Activated B cell treated with CpG ODN at 0.5 μM for 24 hours (primary cell): ENCODE results near the gene PHACTR1. TPM values are rescaled to one million over a fixed set of nuclear protein-coding genes. Genes with fewer than 3 reads are reported as not detected.
"Not testable (repeated sequence)": the region's sequence is repeated elsewhere in the genome, so short reads cannot be mapped to it uniquely, and the experiment has no call there.

Experiments
- ATAC-seq: fragments of 200-7000 bp; cut with Tn5 transposase; one replicate; pipeline ENCODE4 v1.10.0; 2021; ENCODE audit warnings: low read depth, mild to moderate bottlenecking, moderate library complexity
- CTCF ChIA-PET: fragments of 350-600 bp; sonication (Branson Sonifier 250); formaldehyde crosslinking; loops from one replicate; lab custom pipeline; 2021; ENCODE audit warnings: antibody characterized with exemption; lab: Charles Lee
- POLR2A ChIA-PET: fragments of 350-600 bp; sonication (Branson Sonifier 250); formaldehyde crosslinking; loops from one replicate; lab custom pipeline; 2021; ENCODE audit warnings: antibody characterized with exemption; lab: Charles Lee
- DNase-seq: peaks from one replicate; pipeline ENCODE4 v3.0.0; 2022
- H3K27ac Mint-ChIP-seq: one replicate; pipeline ENCODE4 v1.8.0; 2020; ENCODE audit warnings: mixed read lengths
- H3K27me3 Mint-ChIP-seq: one replicate; pipeline ENCODE4 v1.8.0; 2021; ENCODE audit warnings: mixed read lengths
- H3K36me3 Mint-ChIP-seq: one replicate; pipeline ENCODE4 v1.8.0; 2021; ENCODE audit warnings: low read depth, mixed read lengths
- H3K4me1 Mint-ChIP-seq: one replicate; pipeline ENCODE4 v1.8.0; 2021; ENCODE audit warnings: mixed read lengths
- H3K4me3 Mint-ChIP-seq: one replicate; pipeline ENCODE4 v1.8.0; 2020; ENCODE audit warnings: mild to moderate bottlenecking, mixed read lengths
- H3K9me3 Mint-ChIP-seq: one replicate; pipeline ENCODE4 v1.8.0; 2020; ENCODE audit warnings: mixed read lengths
- CTCF ChIP-seq: fragments of 200-600 bp; IDR thresholded peaks from one replicate; pipeline ENCODE4 v1.8.0; 2022; ENCODE audit warnings: antibody characterized with exemption, mild to moderate bottlenecking
- intact Hi-C: fragments of 100-400 bp; cut with micrococcal nuclease; formaldehyde crosslinking; loops from one replicate; pipeline ENCODE4 v1.15.1; 2024
- total RNA-seq: library from RNA; stranded (reverse); gene quantifications from 2 replicates; pipeline ENCODE4 v1.2.3, GENCODE V29; 2022

PHACTR1 gene
- total RNA-seq, 1 donor from 2014 or later: 115 TPM

GRCh38 chr6:13124131-13124530 is 407.6 kb downstream of the PHACTR1 start:
- H3K36me3 Mint-ChIP-seq: no peaks in the 10 kb centered on the region
- H3K4me1 Mint-ChIP-seq: no peaks in the 10 kb centered on the region
- ChIA-PET CTCF (no interaction called here), POLR2A (no interaction called here)
- peaks cover 22% of the 10 kb centered on the region for H3K27me3 Mint-ChIP-seq
- H3K9me3 Mint-ChIP-seq: peaks cover 4% of the 10 kb centered on the region
- intact Hi-C loops: no loop called here
- no peak overlapping the region for H3K4me3 Mint-ChIP-seq
- no peak overlapping the region for H3K27ac Mint-ChIP-seq
- DNase-seq (no peak), ATAC-seq (no peak)
- TF ChIP-seq CTCF: no peak

- ATAC-seq (no peak), DNase-seq (no peak)
- POLR2A ChIA-PET: no interaction called here
- Mint-ChIP-seq H3K36me3 (no peaks in the 10 kb centered on the region), H3K27me3 (peaks cover 23% of the 10 kb centered on the region), H3K4me1 (no peaks in the 10 kb centered on the region), H3K9me3 (peaks cover 4% of the 10 kb centered on the region), H3K27ac (no peak overlapping the region), H3K4me3 (no peak overlapping the region)
- CTCF ChIA-PET: no interaction called here
- TF ChIP-seq CTCF: no peak
- intact Hi-C loops: no loop called here
These were observed 409.3 kb downstream of the PHACTR1 start for GRCh38 chr6:13125841-13126240.

GRCh38 chr6:13131935-13132661 is 415.5 kb downstream of the PHACTR1 start:
- no peak for TF ChIP-seq CTCF
- Mint-ChIP-seq H3K9me3 (peaks cover 4% of the 10 kb centered on the region), H3K36me3 (no peaks in the 10 kb centered on the region), H3K4me1 (no peaks in the 10 kb centered on the region), H3K27ac (no peak overlapping the region), H3K27me3 (peaks cover 19% of the 10 kb centered on the region), H3K4me3 (no peak overlapping the region)
- DNase-seq (no peak), ATAC-seq (no peak)
- CTCF ChIA-PET: no interaction called here
- intact Hi-C loops: no loop called here
- POLR2A ChIA-PET: no interaction called here

GRCh38 chr6:13133894-13134293 is 417.3 kb downstream of the PHACTR1 start:
- H3K27ac Mint-ChIP-seq, POLR2A ChIA-PET, H3K36me3 Mint-ChIP-seq, H3K4me3 Mint-ChIP-seq, intact Hi-C loops, H3K4me1 Mint-ChIP-seq, ATAC-seq, H3K9me3 Mint-ChIP-seq, CTCF ChIA-PET, DNase-seq: not testable (repeated sequence)
- peaks cover 12% of the 10 kb centered on the region for H3K27me3 Mint-ChIP-seq

- DNase-seq: no peak
- no peak for ATAC-seq
- TF ChIP-seq CTCF: no peak
- Mint-ChIP-seq H3K4me1 (no peaks in the 10 kb centered on the region), H3K27ac (no peak overlapping the region), H3K4me3 (no peak overlapping the region), H3K36me3 (no peaks in the 10 kb centered on the region), H3K9me3 (no peaks in the 10 kb centered on the region), H3K27me3 (peaks cover 6% of the 10 kb centered on the region)
- intact Hi-C loops: no loop called here
- ChIA-PET POLR2A (no interaction called here), CTCF (no interaction called here)
These were observed 418.6 kb downstream of the PHACTR1 start for GRCh38 chr6:13135152-13135551.

- Mint-ChIP-seq H3K4me3 (no peak overlapping the region), H3K27ac (no peak overlapping the region), H3K27me3 (peaks cover 8% of the 10 kb centered on the region), H3K36me3 (no peaks in the 10 kb centered on the region), H3K4me1 (peaks cover 2% of the 10 kb centered on the region), H3K9me3 (no peaks in the 10 kb centered on the region)
- ChIA-PET POLR2A (no interaction called here), CTCF (no interaction called here)
- no peak for ATAC-seq
- intact Hi-C loops: no loop called here
- TF ChIP-seq CTCF: no peak
- DNase-seq: no peak
These were observed 422.6 kb downstream of the PHACTR1 start for GRCh38 chr6:13139119-13139518.
